GM06990 (cell line): Measurements from ENCODE around the gene BTNL9.

Source experiments
- DNase-seq: peaks from one replicate; pipeline ENCODE4 v3.0.0-alpha.2; 2011; ENCODE audit not compliant: insufficient read length; ENCODE audit errors: extremely low read depth
- H3K27me3 ChIP-seq: replicated peaks from 2 replicates; pipeline ENCODE4 v1.6.0; 2011; ENCODE audit warnings: low read length; ENCODE audit not compliant: control insufficient read depth, insufficient read depth
- H3K36me3 ChIP-seq: 2 replicates; pipeline ENCODE4 v1.5.1; 2011; ENCODE audit warnings: low read length; ENCODE audit not compliant: control insufficient read depth, insufficient read depth
- H3K4me3 ChIP-seq: replicated peaks from 2 replicates; pipeline ENCODE4 v1.5.1; 2011; ENCODE audit warnings: low read depth, mild to moderate bottlenecking, control low read depth, low read length
- TF ChIP-seq, protein P1 (sequence below): IDR thresholded peaks from 2 replicates; pipeline ENCODE4 v1.5.1; 2011; ENCODE audit warnings: low read length, control low read depth, mild to moderate bottlenecking, inconsistent platforms; ENCODE audit not compliant: insufficient read depth, poor library complexity, severe bottlenecking

BTNL9 gene

DNA sequence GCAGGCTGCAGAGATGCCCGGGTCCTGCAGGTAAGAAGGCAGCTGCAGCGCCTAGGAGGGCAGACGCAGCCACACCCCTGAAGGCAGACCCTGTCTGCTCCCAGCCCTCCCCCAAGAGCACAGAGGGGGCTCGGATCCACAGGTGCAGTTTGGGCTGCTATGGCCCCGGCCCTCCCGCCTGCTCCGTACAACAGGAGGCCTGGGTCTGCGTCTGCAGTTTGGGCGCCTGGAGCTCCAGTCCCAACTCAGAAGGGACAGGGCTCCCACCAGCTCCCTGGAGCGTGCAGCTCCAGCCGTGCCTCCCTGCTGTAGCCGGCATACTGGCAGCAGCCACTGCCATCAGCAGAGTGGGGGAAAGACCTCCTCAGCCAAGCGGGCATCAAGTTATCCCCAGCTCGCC lies 30.5 kb downstream of the BTNL9 start:
- Histone ChIP-seq H3K27me3 (no peaks in the 10 kb centered on the region), H3K36me3 (no peaks in the 10 kb centered on the region), H3K4me3 (no peak overlapping the region)
- DNase-seq, result no peak
- TF ChIP-seq, protein P1, sequence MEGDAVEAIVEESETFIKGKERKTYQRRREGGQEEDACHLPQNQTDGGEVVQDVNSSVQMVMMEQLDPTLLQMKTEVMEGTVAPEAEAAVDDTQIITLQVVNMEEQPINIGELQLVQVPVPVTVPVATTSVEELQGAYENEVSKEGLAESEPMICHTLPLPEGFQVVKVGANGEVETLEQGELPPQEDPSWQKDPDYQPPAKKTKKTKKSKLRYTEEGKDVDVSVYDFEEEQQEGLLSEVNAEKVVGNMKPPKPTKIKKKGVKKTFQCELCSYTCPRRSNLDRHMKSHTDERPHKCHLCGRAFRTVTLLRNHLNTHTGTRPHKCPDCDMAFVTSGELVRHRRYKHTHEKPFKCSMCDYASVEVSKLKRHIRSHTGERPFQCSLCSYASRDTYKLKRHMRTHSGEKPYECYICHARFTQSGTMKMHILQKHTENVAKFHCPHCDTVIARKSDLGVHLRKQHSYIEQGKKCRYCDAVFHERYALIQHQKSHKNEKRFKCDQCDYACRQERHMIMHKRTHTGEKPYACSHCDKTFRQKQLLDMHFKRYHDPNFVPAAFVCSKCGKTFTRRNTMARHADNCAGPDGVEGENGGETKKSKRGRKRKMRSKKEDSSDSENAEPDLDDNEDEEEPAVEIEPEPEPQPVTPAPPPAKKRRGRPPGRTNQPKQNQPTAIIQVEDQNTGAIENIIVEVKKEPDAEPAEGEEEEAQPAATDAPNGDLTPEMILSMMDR, result no peak

- H3K36me3 ChIP-seq, result no peaks in the 10 kb centered on the region
- no peak for DNase-seq
- TF ChIP-seq, protein P1, result no peak
- no peak overlapping the region for H3K4me3 ChIP-seq
- H3K27me3 ChIP-seq, result no peaks in the 10 kb centered on the region
Measured at GRCh38 chr5:181071257-181071656, 31.2 kb downstream of the BTNL9 start.

GRCh38 chr5:181076920-181077319 lies 36.9 kb downstream of the BTNL9 start:
- H3K4me3 ChIP-seq, result no peak overlapping the region
- H3K36me3 ChIP-seq, result no peaks in the 10 kb centered on the region
- no peak for DNase-seq
- H3K27me3 ChIP-seq, result no peaks in the 10 kb centered on the region
- TF ChIP-seq, protein P1, result no peak

GRCh38 chr5:181081989-181082388 lies 41.9 kb downstream of the BTNL9 start:
- Histone ChIP-seq H3K27me3 (no peaks in the 10 kb centered on the region; the same call in 1 of the 2 replicates), H3K36me3 (no peaks in the 10 kb centered on the region), H3K4me3 (no peak overlapping the region)
- DNase-seq, result no peak
- TF ChIP-seq, protein P1, result no peak

GRCh38 chr5:181084621-181085195 lies 44.6 kb downstream of the BTNL9 start:
- TF ChIP-seq, protein P1, result no peak
- Histone ChIP-seq H3K36me3 (no peaks in the 10 kb centered on the region), H3K27me3 (no peaks in the 10 kb centered on the region; the same call in 1 of the 2 replicates), H3K4me3 (no peak overlapping the region)
- DNase-seq, result no peak
